K562 (cell line): ENCODE results near the gene PALLD.

Experiments
- ATF7 ChIP-seq: fragments of 450-650 bp; IDR thresholded peaks from 2 replicates; pipeline ENCODE4 v1.7.1; 2014; ENCODE audit warnings: mild to moderate bottlenecking, moderate library complexity
- ETV5 ChIP-seq: sonication (generic); formaldehyde crosslinking; IDR thresholded peaks from 2 replicates; pipeline ENCODE4 v1.4.0; 2020; ENCODE audit warnings: low read depth, mild to moderate bottlenecking, missing genetic modification reagents
- RBBP5 ChIP-seq: fragments of 200-600 bp; sonication (generic); IDR thresholded peaks from 2 replicates; pipeline ENCODE4 v1.6.1; 2012; ENCODE audit warnings: borderline replicate concordance, mild to moderate bottlenecking, low read length, control low read depth, inconsistent platforms; ENCODE audit not compliant: insufficient read depth, poor library complexity, severe bottlenecking
- SPI1 ChIP-seq: IDR thresholded peaks from 2 replicates; pipeline ENCODE4 v1.6.1; 2011; ENCODE audit warnings: low read depth, low read length, control low read depth, borderline replicate concordance
- TF ChIP-seq, protein P1 (sequence below): sonication (generic); formaldehyde crosslinking; IDR thresholded peaks from 2 replicates; pipeline ENCODE4 v1.8.0; 2022; ENCODE audit warnings: missing genetic modification reagents, mild to moderate bottlenecking, borderline replicate concordance
- TF ChIP-seq, protein P2 (sequence below), 3 experiments: IDR thresholded peaks in 2 of 3; conservative IDR thresholded peaks in 1 of 3; 2 replicates each; pipeline ENCODE4 v1.5.1; 2011 to 2012; ENCODE audit warnings: low read length in 3 of 3, mild to moderate bottlenecking in 3 of 3, control low read depth in 2 of 3, improper control_type of control experiment in 1 of 3, inconsistent platforms in 1 of 3, low read depth in 1 of 3, mixed read lengths in 1 of 3, moderate library complexity in 1 of 3; ENCODE audit not compliant: insufficient read depth in 2 of 3

DNA sequence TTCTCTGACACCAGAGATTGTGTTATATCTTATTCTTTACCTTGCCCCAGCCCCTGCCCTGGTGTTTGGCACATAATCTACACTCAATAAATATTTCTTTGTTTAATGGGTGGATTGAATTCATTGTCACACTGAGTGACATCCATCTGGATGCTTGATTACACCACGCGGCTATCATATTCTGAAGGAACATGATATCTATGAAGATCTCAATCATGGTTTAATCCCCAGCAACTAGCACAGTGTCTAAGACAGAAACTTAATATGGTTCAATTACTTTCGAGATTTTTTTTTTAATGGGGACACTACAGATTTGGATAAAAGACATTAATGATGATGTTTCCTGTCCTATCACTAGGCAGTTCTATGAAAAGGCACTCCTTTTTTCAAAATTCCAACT lies 246.3 kb downstream of the PALLD start:
- TF ChIP-seq ETV5 (no peak), RBBP5 (no peak), SPI1 (no peak), ATF7 (no peak)
- TF ChIP-seq, protein P1, sequence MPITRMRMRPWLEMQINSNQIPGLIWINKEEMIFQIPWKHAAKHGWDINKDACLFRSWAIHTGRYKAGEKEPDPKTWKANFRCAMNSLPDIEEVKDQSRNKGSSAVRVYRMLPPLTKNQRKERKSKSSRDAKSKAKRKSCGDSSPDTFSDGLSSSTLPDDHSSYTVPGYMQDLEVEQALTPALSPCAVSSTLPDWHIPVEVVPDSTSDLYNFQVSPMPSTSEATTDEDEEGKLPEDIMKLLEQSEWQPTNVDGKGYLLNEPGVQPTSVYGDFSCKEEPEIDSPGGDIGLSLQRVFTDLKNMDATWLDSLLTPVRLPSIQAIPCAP, result no peak
- TF ChIP-seq, protein P2, sequence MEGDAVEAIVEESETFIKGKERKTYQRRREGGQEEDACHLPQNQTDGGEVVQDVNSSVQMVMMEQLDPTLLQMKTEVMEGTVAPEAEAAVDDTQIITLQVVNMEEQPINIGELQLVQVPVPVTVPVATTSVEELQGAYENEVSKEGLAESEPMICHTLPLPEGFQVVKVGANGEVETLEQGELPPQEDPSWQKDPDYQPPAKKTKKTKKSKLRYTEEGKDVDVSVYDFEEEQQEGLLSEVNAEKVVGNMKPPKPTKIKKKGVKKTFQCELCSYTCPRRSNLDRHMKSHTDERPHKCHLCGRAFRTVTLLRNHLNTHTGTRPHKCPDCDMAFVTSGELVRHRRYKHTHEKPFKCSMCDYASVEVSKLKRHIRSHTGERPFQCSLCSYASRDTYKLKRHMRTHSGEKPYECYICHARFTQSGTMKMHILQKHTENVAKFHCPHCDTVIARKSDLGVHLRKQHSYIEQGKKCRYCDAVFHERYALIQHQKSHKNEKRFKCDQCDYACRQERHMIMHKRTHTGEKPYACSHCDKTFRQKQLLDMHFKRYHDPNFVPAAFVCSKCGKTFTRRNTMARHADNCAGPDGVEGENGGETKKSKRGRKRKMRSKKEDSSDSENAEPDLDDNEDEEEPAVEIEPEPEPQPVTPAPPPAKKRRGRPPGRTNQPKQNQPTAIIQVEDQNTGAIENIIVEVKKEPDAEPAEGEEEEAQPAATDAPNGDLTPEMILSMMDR (IDR thresholded peaks at IDR 0.05 in 2 of 3, conservative IDR thresholded peaks at IDR 0.05 in 1 of 3; ENCODE audit: insufficient read depth in 2 of 3, low read depth in 1 of 3, low read length in 3 of 3), result no peak
